NB4 (cell line): ENCODE results near the gene MRGPRF.
A peak's percentile ranks its signal among the peaks of the same experiment; 100 is the strongest.

Source experiments
- DNase-seq: peaks from one replicate; pipeline ENCODE4 v3.0.0; 2010; ENCODE audit warnings: low read depth
- H3K4me3 ChIP-seq: one replicate; pipeline ENCODE4 v1.5.1; 2011; ENCODE audit warnings: mild to moderate bottlenecking, low read depth, low read length, moderate library complexity
- CTCF ChIP-seq: IDR thresholded peaks from one replicate; pipeline ENCODE4 v1.5.1; 2012; ENCODE audit warnings: low read depth, low read length
- MAX ChIP-seq: IDR thresholded peaks from 2 replicates; pipeline ENCODE4 v1.6.1; 2011; ENCODE audit warnings: low read depth, low read length
- MYC ChIP-seq: IDR thresholded peaks from 2 replicates; pipeline ENCODE4 v1.6.1; 2011; ENCODE audit warnings: low read depth, low read length
- POLR2A ChIP-seq: IDR thresholded peaks from 2 replicates; pipeline ENCODE4 v1.6.1; 2011; ENCODE audit warnings: mild to moderate bottlenecking; ENCODE audit not compliant: insufficient read length; ENCODE audit errors: extremely low read depth

Gene MRGPRF

GRCh38 chr11:69010964-69011623 is 2.0 kb downstream of the MRGPRF start:
- peak; percentile 93 for TF ChIP-seq MYC
- TF ChIP-seq POLR2A, result peak; percentile 73
- peak; percentile 95 for TF ChIP-seq MAX
- TF ChIP-seq CTCF, result no peak
- peak; percentile 97 for DNase-seq
- H3K4me3 ChIP-seq, result peak overlapping the region; percentile 37

GRCh38 chr11:69010361-69010891 is 2.6 kb downstream of the MRGPRF start:
- H3K4me3 ChIP-seq, result no peak overlapping the region
- TF ChIP-seq MAX (no peak), POLR2A (no peak), CTCF (no peak), MYC (no peak)
- DNase-seq, result no peak

- DNase-seq, result no peak
- no peak for TF ChIP-seq MAX
- TF ChIP-seq MYC, result no peak
- no peak for TF ChIP-seq CTCF
- TF ChIP-seq POLR2A, result no peak
- no peak overlapping the region for H3K4me3 ChIP-seq
These were observed 3.4 kb downstream of the MRGPRF start for GRCh38 chr11:69009441-69010211.

GRCh38 chr11:69008737-69009440 is 4.2 kb downstream of the MRGPRF start:
- peak; percentile 94 for DNase-seq
- no peak overlapping the region for H3K4me3 ChIP-seq
- TF ChIP-seq CTCF, result no peak
- TF ChIP-seq MAX, result peak; percentile 56

- no peak overlapping the region for H3K4me3 ChIP-seq
- DNase-seq, result no peak
- TF ChIP-seq MYC, result no peak
- no peak for TF ChIP-seq CTCF
- no peak for TF ChIP-seq POLR2A
- TF ChIP-seq MAX, result no peak
These were observed 5.1 kb downstream of the MRGPRF start for GRCh38 chr11:69007975-69008381.
